Fibroblast of lung (primary cell): ENCODE results near the gene CCDC7. TPM values are rescaled to one million over a fixed set of nuclear protein-coding genes. Genes with fewer than 3 reads are reported as not detected.
"Not testable (repeated sequence)": the region's sequence is repeated elsewhere in the genome, so short reads cannot be mapped to it uniquely, and the experiment has no call there.

Experiments used
- DNase-seq, 2 donors: peaks; one replicate each; pipeline versions ENCODE4 v3.0.0 to v3.0.0-alpha.2; 2010; ENCODE audit warnings: low read depth in 2 of 2
- H2AFZ ChIP-seq: 2 replicates; pipeline ENCODE4 v1.5.1; 2012; ENCODE audit warnings: low read length, control low read depth, inconsistent platforms
- H3K27ac ChIP-seq: 2 replicates; pipeline ENCODE4 v1.5.1; 2011; ENCODE audit warnings: low read length, control low read depth; ENCODE audit not compliant: insufficient read depth
- H3K27me3 ChIP-seq: 2 replicates; pipeline ENCODE4 v1.5.1; 2011; ENCODE audit warnings: mild to moderate bottlenecking, low read length; ENCODE audit not compliant: control insufficient read depth, insufficient read depth
- H3K36me3 ChIP-seq: 2 replicates; pipeline ENCODE4 v1.5.1; 2011; ENCODE audit warnings: low read length; ENCODE audit not compliant: control insufficient read depth, insufficient read depth
- H3K4me1 ChIP-seq: 2 replicates; pipeline ENCODE4 v1.5.1; 2011; ENCODE audit warnings: low read length; ENCODE audit not compliant: control insufficient read depth, insufficient read depth; ENCODE audit errors: extremely low read depth
- H3K4me2 ChIP-seq: 2 replicates; pipeline ENCODE4 v1.5.1; 2011; ENCODE audit warnings: low read length, control low read depth; ENCODE audit not compliant: insufficient read depth; ENCODE audit errors: extremely low read depth
- H3K4me3 ChIP-seq, 4 experiments: fragments of 200-600 bp in 1 of 4; sonication (generic) in 1 of 4; replicated peaks in 1 of 4; 2 replicates each; pipeline ENCODE4 v1.5.1; 2011 to 2016; ENCODE audit warnings: low read length in 4 of 4, low read depth in 3 of 4, mild to moderate bottlenecking in 3 of 4, control low read depth in 2 of 4, inconsistent platforms in 1 of 4, mixed read lengths in 1 of 4; ENCODE audit not compliant: insufficient read depth in 1 of 4; ENCODE audit errors: control extremely low read depth in 1 of 4
- H3K79me2 ChIP-seq: 2 replicates; pipeline ENCODE4 v1.5.1; 2012; ENCODE audit warnings: mild to moderate bottlenecking, low read length, inconsistent platforms; ENCODE audit not compliant: control insufficient read depth, insufficient read depth
- H3K9ac ChIP-seq: 2 replicates; pipeline ENCODE4 v1.5.1; 2011; ENCODE audit warnings: mild to moderate bottlenecking, low read length, control low read depth; ENCODE audit not compliant: insufficient read depth
- H3K9me3 ChIP-seq: 2 replicates; pipeline ENCODE4 v1.5.1; 2012; ENCODE audit warnings: low read depth, low read length; ENCODE audit not compliant: control insufficient read depth, insufficient read depth
- H4K20me1 ChIP-seq: 2 replicates; pipeline ENCODE4 v1.5.1; 2011; ENCODE audit warnings: low read length; ENCODE audit not compliant: control insufficient read depth, insufficient read depth; ENCODE audit errors: extremely low read depth
- CTCF ChIP-seq, 2 donors: IDR thresholded peaks in 1 of 2; conservative IDR thresholded peaks in 1 of 2; 1 replicate in 1 of 2; 2 replicates in 1 of 2; pipeline ENCODE4 v1.5.1; 2011 to 2012; ENCODE audit warnings: low read length in 2 of 2, control low read depth in 1 of 2, inconsistent platforms in 1 of 2, low read depth in 1 of 2, mild to moderate bottlenecking in 1 of 2
- EZH2 ChIP-seq: IDR thresholded peaks from 2 replicates; pipeline ENCODE4 v1.5.1; 2012; ENCODE audit warnings: low read length, control low read depth, mild to moderate bottlenecking; ENCODE audit errors: missing control alignments
- polyA plus RNA-seq, 2 donors: library from polyadenylated mRNA; depleted of rRNA in 1 of 2; stranded (reverse) in 1 of 2; unstranded in 1 of 2; fragments of >200 nt; gene quantifications; 2 replicates each; pipeline ENCODE4 v1.2.1, GENCODE V29; 2011 to 2012; ENCODE audit warnings: missing spikeins in 1 of 2
- total RNA-seq: library from RNA; depleted of rRNA; stranded (reverse); fragments of >200 nt; gene quantifications from 2 replicates; pipeline ENCODE4 v1.2.1, GENCODE V29; 2014

CCDC7 gene
- total and polyA plus RNA-seq, 2 donors (not counting 1 experiment from before 2014, with no cell fraction given): 1.0 to 19.5 TPM

- no peak for DNase-seq
Observed at GRCh38 chr10:32605787-32606186, 159.8 kb downstream of the CCDC7 start.

GRCh38 chr10:32610543-32610942, 164.6 kb downstream of the CCDC7 start:
- H3K4me1 ChIP-seq, H3K9me3 ChIP-seq, H4K20me1 ChIP-seq, H2AFZ ChIP-seq, H3K4me2 ChIP-seq, DNase-seq, H3K79me2 ChIP-seq, H3K36me3 ChIP-seq, H3K27me3 ChIP-seq, H3K9ac ChIP-seq, H3K27ac ChIP-seq, H3K4me3 ChIP-seq: not testable (repeated sequence)

More at GRCh38 chr10:32605787-32606186, 159.8 kb downstream of the CCDC7 start:
- Histone ChIP-seq H3K9ac (no peak overlapping the region), H4K20me1 (no peaks in the 10 kb centered on the region), H3K27ac (no peak overlapping the region), H3K4me2 (no peak overlapping the region), H3K27me3 (no peaks in the 10 kb centered on the region), H2AFZ (no peak overlapping the region), H3K4me3 (no peak overlapping the region), H3K4me1 (no peaks in the 10 kb centered on the region), H3K36me3 (no peaks in the 10 kb centered on the region), H3K79me2 (no peaks in the 10 kb centered on the region), H3K9me3 (no peaks in the 10 kb centered on the region)
- TF ChIP-seq EZH2: no peak
- TF ChIP-seq CTCF (conservative IDR thresholded peaks at IDR 0.05 in 1 of 2, IDR thresholded peaks at IDR 0.05 in 1 of 2; ENCODE audit: low read depth in 1 of 2, low read length in 2 of 2): no peak

GRCh38 chr10:32616438-32616837, 170.5 kb downstream of the CCDC7 start:
- Histone ChIP-seq H4K20me1 (no peaks in the 10 kb centered on the region), H2AFZ (no peak overlapping the region), H3K79me2 (no peaks in the 10 kb centered on the region), H3K4me2 (no peak overlapping the region), H3K36me3 (no peaks in the 10 kb centered on the region), H3K4me3 (no peak overlapping the region), H3K9ac (no peak overlapping the region), H3K9me3 (no peaks in the 10 kb centered on the region), H3K4me1 (no peaks in the 10 kb centered on the region), H3K27me3 (no peaks in the 10 kb centered on the region), H3K27ac (no peak overlapping the region)
- TF ChIP-seq CTCF (conservative IDR thresholded peaks at IDR 0.05 in 1 of 2, IDR thresholded peaks at IDR 0.05 in 1 of 2; ENCODE audit: low read depth in 1 of 2, low read length in 2 of 2) (no peak), EZH2 (no peak)
- no peak for DNase-seq
